ENCODE data around the gene ABCD1.
"Not testable (repeated sequence)": the region's sequence is repeated elsewhere in the genome, so short reads cannot be mapped to it uniquely, and the experiment has no call there.

ABCD1 gene

GRCh38 chrX:153734871-153735270, 10.2 kb downstream of the ABCD1 start:
- DNase-seq (ENCODE audit: low read depth) = no peak

GRCh38 chrX:153735274-153735673, 10.6 kb downstream of the ABCD1 start:
- no peak for DNase-seq (ENCODE audit: low read depth)

- DNase-seq (ENCODE audit: low read depth) = no peak
These were observed 11.6 kb downstream of the ABCD1 start for GRCh38 chrX:153736071-153736820.

- no peak for DNase-seq (ENCODE audit: low read depth)
These were observed 12.3 kb downstream of the ABCD1 start for GRCh38 chrX:153736871-153737441.

- no peak for DNase-seq (ENCODE audit: low read depth)
These were observed 13.5 kb downstream of the ABCD1 start for GRCh38 chrX:153738056-153738605.

GRCh38 chrX:153739754-153740486, 15.3 kb downstream of the ABCD1 start:
- DNase-seq (ENCODE audit: low read depth) = no peak

- DNase-seq (ENCODE audit: low read depth) = no peak
These were observed 16.1 kb downstream of the ABCD1 start for GRCh38 chrX:153740631-153741222.

- no peak for DNase-seq (ENCODE audit: low read depth)
These were observed 16.8 kb downstream of the ABCD1 start for GRCh38 chrX:153741446-153741845.

- DNase-seq (ENCODE audit: low read depth) = not testable (repeated sequence)
These were observed 17.5 kb downstream of the ABCD1 start for GRCh38 chrX:153742111-153742510.

- DNase-seq (ENCODE audit: low read depth) = not testable (repeated sequence)
These were observed 18.3 kb downstream of the ABCD1 start for GRCh38 chrX:153742796-153743467.

GRCh38 chrX:153743468-153744209, 19.0 kb downstream of the ABCD1 start:
- not testable (repeated sequence) for DNase-seq (ENCODE audit: low read depth)

- no peak for DNase-seq (ENCODE audit: low read depth)
These were observed 19.8 kb downstream of the ABCD1 start for GRCh38 chrX:153744210-153745066.

GRCh38 chrX:153745067-153745433, 20.4 kb downstream of the ABCD1 start:
- DNase-seq (ENCODE audit: low read depth) = not testable (repeated sequence)

GRCh38 chrX:153746359-153746758, 21.7 kb downstream of the ABCD1 start:
- no peak for DNase-seq (ENCODE audit: low read depth)

GRCh38 chrX:153746991-153747390, 22.3 kb downstream of the ABCD1 start:
- not testable (repeated sequence) for DNase-seq (ENCODE audit: low read depth)

GRCh38 chrX:153749017-153749416, 24.4 kb downstream of the ABCD1 start:
- not testable (repeated sequence) for DNase-seq (ENCODE audit: low read depth)

- no peak for DNase-seq (ENCODE audit: low read depth)
These were observed 25.6 kb downstream of the ABCD1 start for GRCh38 chrX:153750127-153750774.

GRCh38 chrX:153755136-153755535, 30.5 kb downstream of the ABCD1 start:
- DNase-seq (ENCODE audit: low read depth) = no peak

GRCh38 chrX:153761863-153762262, 37.2 kb downstream of the ABCD1 start:
- DNase-seq (ENCODE audit: low read depth) = no peak

All from T-helper 22 cell (primary cell).